Glomerular endothelial cell (primary cell): ENCODE results near the gene ZBED4. TPM values are rescaled to one million over a fixed set of nuclear protein-coding genes. Genes with fewer than 3 reads are reported as not detected.
"Not testable (repeated sequence)": the region's sequence is repeated elsewhere in the genome, so short reads cannot be mapped to it uniquely, and the experiment has no call there.

Experiments
- DNase-seq: peaks from one replicate; pipeline ENCODE4 v3.0.0-alpha.2; 2011; ENCODE audit warnings: low read depth, low spot score; ENCODE audit errors: extremely low read depth
- total RNA-seq: library from RNA; depleted of rRNA; stranded (reverse); fragments of >200 nt; gene quantifications from 2 replicates; pipeline ENCODE4 v1.2.3, GENCODE V29; 2015

ZBED4 gene
- total RNA-seq, 1 donor from 2014 or later = 25.9 TPM

DNA sequence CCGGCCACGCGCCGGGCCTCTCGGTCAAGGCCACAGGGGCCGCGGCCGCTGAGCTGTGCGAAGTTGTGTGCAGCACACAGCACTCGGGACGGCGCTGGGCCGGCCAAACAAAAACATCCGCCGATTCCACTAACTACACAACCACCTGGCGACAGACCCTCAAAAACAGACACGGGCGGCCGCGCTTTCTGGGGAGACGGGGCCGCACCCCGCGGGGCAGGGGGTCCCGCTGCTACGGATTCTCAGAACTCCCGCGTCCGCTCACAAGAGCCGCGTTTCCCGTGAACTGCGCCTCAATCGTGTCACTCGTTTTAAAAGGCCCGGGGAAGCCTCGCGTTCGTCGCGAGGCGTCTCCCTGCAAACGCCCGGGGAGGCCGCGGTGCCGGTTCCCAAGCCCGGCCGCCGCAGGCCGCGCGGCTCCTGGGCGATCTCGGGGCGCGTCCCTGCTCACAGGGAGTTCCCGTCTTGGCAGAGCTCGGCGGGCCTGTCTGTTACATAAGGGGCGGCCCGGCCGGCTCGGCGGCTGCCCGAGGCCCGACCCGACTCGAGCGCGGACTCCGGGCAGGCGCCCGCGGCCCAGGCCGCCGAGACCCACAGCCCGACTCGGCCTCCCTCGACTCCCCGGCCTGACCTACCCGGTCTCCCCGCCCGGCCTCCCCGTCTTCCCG is 26.9 kb upstream of the ZBED4 start:
- DNase-seq = no peak

DNA sequence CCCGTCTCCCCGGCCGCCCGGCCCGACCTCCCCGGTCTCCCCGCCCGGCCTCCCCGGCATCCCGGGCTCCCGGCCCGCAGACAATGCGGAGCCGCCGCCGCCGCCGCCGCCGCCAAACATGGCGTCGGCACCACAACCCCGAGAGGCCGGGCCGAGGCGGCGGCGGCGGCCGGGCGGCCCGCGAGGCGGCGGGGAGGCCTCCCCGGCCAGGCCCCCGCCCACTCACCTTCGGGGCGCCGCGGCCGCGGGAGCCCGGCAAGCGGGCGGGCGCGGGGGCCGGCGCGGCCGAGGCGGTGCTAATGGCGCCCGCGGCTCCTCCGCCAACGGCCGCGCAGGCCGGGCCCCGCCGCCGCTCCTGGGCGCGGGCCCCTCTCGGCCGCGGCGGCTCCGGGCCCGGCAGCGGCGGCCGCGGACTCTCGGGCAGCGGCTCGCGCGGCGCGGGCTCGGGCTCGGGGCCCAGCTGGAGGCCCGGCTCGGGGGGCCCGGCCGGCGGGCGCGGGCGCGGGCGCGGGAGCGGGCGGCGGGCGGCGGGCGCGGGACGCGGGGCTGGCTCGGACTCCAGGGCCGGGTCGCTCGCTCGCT is 26.3 kb upstream of the ZBED4 start:
- DNase-seq = no peak

DNA sequence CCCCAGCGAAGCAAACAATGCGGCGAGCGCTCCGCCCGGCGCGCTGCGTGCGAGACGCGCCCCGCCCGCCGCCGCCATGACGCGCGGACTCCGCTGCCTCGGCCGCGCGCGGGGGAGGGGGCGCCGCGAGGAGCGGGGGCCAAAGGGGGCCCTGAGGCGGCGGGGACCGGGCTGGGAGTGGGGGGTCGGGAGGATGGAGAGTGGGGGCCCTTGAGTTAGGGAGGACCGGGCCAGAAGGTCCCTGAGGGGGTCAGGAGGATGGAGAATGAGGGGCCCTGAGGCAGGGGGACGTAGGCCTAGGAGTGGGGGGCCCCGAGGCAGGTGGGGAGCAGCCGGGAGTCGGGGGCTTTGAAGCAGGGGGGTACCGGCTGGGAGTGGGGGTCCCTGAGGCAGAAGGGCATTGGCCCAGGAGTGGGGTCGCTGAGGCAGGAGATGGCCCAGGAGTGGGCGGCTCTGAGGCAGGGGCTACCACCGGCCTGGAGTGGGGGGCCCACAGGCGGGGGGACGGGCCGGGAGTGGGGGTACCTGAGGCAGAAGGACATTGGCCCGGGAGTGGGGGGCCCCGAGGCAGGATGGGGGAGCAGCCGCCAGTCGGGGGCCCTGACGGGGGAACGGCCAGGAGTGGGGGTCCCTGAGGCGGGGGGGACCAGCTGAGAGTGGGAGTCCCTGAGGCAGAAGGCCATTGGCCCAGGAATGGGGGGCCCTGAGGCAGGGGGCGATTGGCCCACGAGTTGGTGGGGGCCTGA is 25.6 kb upstream of the ZBED4 start, which contains the start of gene BRD1:
TSS of gene BRD1 (minus strand) at position 21 of the 746 bp plus-strand sequence. CDS start 3,556 bp downstream, outside the sequence.
- DNase-seq = no peak

DNA sequence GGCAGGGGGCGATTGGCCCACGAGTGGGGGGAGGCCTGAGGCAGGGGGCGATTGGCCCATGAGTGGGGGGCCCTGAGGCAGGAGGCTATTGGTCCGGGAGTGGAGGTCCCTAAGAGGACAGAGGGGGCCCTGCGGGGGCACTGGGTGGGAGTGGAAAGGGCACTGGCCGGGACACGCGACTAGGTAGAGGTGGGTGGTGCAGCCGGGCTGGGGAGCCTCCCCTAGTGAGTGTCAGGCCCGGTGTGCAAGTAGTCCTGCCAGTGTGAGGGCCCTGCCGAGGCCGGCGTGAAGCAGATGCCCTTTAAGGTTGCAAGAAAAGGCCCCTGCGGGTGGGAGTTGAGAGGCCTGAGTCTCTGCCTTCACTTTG is 25.1 kb upstream of the ZBED4 start:
- DNase-seq = no peak

DNA sequence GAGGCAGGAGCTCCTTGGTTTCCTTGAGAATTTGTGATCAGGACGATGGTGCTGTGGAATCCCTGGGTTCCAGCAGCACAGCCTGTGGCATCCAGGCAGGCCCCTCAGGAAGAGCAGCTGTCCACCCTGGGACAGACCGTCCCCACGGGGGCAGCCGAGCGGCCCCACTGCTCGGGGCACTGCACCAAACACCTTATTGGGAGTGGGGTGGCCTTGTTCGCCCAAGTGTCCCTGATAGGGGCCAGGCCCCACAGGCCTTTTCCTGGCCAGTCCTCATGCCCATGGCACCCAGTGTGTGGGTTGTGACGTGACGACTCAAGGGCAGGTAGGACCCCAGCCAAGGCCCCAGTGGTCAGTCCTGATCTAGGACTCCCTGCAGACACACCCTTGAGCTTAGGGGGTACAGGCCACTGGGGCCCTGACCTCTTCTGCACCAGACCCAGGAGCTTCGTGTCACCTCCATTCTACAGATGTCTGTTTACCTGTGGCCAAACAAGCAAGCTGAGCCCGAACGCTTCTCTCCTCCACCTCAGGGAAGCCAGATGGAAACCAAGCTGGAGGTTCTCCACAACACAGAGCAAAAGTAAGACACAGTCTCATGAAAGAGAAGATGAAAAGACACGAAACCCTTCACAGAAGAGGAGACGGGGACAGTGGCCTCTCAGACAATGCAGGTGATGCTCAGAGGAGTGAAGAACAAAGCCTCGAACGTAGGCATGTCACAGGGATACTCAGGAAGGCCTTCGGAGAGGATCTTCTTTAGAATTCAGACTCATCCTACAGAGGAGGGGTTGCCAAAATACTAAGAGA is 24.4 kb upstream of the ZBED4 start:
- no peak for DNase-seq

DNA sequence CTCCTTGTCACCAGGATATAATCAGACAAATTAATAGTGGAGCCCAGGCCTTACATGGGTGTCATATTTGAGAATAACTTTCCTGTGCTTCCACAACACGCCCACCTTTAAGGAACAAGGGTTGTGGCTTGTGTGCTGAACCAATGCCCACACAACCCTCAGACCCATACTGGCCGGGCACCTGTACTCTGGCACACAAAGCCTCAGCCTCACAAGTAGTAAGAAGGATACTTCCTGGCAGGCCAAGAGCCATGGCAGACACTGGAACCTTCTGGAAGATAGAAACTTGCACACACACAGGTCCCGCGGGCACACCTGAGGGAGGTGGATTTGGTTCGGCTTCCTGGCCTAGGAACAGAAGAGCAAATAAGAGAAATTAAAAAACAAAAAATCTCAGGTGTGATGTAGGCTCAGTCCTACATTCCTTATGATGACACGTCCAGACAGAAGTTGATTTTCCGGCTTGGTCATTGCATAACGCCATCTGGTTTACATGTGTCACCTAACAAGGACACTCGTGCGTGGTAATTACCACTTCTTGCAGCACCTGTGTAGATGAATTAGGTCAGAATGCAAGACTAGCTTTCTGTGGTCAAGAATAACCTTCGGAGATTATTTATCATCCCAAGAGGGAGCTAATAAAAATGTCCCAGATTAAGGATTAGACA is 20.2 kb upstream of the ZBED4 start:
- DNase-seq = no peak

DNA sequence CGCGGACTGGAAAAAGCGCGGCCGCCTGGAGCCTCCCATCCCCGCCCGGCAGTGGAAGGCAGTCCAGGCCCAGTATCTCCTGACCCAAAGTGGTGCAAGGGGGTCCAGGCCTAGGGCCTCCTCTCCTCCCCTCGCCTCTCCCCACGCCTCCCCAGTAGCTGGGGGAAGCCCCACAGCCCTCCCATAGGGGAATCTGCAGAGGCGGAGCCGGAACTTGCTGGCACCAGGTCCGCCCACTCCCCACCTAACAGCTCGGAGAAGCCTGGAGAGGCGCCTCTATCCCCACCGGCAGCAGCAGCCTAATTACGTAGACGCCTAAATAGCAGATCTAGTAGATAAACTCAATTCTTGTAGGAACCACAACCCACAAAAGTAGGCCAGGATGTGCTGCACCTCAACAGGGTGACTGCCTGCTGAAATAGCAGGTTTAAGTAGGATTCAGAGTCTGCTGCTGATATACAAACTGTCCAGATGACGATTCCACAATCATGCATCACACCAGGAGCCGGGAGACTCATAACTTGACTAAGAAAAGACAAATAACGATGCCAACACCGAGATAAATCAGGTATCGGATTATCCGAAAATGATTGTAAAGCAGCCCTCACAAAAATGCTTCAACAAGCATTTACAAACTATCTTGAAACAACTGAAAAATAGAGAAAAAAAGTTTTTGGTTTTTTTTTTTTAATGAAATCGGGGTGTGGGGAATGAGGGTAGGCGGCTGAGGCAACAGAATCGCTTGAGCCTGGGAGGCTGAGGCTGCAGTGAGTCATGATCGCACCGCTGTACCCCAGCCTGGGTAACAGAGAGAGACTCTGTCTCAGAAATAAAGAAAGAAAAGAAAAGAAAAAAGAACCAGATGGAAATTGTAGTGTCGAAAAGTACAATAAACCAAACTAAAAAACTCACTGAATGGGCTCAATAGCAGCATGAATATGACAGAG is 14.6 kb upstream of the ZBED4 start:
- no peak for DNase-seq

DNA sequence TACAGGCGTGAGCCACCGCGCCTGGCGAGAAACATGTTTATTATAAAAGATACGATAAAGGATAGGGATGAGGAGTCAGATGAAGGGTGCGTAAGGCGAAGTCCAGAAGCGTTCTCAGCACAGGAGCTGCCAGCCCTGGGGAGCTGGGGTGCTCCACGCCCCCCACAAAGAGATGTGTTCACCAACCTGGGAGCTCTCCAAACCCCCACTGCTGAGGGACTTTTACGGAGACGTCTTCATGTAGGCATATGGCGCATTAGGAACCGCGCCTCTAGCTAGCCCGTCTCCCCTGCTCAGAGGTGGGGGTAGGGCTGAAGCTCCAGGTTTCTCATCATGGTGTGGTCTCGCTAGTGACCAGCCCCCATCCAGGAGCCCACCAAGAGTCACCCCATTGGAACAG is 8.4 kb upstream of the ZBED4 start:
- DNase-seq = no peak

DNA sequence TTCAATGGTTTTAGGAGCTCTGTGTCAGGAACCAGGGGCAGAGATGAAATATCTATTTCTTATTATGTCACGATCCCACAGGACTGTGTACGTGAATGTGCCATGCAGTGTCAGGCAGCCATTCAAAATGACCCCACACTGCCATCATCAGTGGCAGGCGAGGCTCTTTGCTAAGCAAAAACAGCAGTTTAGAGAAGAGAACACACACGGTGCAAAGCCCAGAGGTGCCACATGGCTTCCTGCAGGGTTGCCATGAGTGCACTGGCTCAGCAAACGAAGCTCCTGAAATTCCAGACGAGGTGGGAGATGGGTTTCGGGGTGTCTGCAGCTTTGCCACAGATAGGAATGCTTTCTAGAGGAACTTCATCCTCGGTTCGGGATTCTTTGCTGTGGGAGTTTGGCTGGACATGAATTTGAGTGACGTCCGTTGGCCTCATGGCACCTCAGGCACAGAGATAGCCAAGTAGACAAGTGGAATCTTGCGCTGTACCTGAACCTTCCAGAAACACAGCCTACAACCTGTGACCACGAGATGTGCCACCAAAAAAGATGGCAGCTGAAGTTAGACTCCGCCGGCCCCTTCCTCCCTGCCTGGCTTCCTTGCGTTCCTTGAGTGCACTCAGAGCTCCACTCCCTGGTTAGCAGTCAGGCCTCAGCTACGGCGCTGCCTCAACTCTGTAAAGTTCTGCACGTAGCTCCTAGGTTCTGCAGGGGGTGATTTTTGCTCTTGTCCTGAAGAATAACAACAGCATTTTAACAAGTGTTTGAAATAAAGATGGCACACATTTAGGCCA is 7.8 kb upstream of the ZBED4 start:
- no peak for DNase-seq

DNA sequence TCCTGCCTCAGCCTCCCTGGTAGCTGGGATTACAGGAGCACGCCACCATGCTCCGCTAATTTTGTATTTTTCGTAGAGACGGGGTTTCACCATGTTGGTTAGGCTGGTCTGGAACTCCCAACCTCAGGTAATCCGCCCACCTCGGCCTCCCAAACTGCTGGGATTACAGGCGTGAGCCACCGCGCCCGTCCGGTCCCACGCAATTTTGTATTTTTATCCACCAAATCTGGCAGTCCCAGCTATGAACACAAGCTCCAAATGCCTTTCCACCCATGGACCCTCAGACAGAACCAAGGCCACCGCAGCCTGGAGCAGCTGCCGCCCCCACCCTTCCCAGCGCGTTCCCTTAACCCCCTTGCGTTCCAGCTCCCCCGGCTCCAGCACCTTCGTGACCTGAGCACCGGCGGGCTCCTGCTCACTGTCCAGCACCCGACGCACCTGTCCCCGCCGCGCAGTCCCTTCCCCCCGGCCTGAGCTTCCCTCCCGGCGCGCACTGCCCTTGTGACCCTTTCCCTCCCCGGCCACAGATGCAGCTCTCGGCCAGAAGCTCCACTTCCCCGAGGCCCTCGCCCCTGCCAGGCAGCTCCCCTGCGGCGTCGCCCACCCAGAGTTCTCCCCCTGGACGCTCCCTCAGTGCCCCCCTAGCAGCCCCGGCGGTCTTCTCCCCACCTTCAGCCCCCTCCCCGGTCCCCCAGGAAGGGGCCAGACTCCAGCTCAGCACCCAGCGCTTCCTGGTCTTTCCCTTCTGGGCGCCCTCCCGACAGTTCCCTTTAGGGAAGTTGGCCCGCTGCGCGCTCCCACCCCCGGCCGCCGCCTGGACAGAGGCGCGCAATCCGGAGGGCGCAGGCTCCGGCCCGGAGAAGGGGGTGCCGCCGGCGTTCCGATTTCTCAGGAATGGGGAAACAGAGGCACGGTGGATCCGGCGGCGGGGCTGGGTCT is 5.6 kb upstream of the ZBED4 start:
- no peak for DNase-seq

DNA sequence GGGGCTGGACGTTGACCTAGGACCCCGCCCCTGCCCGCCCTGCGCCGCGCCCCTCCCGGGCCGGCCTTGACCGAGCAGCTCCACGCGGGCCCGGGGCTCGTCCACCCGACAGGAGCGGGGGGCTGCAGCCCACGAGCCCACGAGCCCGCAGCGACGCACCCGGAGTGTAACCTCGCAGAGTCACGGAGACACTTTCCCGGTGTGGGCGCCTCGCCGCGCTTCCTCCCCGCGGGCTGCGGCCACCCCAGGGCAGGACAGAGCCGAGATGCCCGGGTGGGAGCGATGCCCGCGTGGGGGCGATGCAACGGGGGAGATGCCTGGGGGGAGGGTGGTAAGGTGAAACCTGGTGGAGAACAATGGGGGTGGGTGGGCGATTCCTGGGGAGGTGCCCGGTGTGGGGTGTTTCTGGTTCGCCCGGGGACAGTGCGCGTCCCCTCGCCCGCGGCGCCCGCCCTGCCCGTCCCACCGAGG is 4.9 kb upstream of the ZBED4 start:
- DNase-seq = no peak

DNA sequence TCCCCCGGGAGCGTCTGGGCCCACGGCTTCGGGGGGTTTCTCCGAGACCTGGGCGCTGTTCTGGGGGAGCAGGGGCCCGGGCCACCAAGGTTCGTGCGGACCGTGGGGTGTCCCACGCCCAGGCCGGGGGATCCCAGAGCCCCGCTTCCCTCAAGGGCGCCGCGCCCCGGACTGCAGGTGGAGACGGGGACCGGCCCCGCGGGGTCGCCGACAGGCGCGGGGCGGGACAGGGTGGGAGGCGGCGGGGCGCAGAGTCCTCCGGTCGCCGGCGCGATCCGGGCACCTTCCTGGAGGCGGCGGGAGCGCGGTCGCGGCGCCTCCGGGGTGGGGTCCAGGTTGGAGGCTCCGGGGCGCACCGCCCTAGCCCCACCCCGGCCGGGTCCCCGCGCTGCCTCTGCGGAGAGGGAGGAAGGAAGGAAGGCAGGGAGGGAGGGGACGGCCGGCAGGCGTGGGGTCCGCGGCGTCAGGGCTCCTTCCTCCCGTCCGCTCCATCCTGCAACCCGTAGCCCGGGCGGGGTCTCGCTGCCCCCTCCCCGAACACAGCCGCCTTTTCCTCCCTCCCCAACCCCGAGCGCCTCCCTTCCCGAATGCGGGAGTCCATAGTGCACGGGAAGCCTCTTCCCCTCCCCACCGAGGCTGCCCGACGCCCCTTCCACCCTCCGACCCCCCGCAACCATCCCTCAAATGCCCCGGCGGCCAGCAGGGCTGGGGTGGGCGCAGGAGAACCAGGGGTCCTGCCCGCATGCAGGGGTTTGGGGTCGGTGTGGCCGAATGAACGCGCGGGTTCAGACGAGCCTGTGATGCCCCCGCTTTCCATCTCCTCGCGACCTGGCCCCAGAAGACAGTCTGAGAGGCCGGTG is 4.3 kb upstream of the ZBED4 start:
- no peak for DNase-seq

DNA sequence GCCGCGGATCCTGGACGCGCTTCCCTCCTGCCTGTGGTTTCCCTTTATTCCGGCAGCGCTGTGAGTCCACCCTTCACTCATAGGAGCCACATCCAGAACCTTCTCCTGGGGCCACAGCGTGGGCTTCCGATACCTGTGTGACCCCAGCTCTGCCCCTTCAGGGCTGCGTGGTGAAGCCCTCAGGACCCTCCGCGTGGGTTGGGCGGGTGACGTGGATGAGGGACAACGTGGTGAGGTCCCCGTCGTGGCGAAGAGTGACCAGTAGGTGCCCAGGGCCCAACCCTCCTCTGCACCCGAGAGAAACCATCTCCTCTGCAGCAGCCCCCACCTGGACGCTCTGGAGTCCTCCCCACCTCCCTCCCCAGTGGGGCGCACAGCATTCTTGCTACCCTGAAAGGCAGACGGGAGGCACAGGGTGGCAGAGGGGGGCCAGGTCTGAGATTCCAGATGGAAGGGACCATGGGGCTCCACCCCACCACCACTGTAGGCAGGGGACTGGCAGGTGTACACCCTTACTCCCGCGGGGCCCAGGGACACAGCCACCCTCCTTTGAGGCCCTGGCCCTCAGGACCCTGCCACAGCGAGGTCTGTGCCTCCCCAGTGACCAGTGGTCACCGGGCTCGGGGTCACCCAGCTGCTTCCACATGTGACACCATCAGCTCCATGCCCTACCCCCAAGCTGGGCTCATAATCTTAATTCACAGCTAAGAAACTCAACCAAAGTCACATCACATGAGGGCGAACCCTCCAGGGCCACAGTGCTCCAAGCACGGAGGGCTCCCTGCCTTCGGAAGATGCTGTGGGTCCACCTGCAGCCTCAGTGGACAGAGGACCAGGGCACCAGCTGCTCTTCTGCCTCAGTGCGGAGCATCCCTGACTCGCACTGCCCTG is 3.4 kb upstream of the ZBED4 start:
- DNase-seq = no peak

DNA sequence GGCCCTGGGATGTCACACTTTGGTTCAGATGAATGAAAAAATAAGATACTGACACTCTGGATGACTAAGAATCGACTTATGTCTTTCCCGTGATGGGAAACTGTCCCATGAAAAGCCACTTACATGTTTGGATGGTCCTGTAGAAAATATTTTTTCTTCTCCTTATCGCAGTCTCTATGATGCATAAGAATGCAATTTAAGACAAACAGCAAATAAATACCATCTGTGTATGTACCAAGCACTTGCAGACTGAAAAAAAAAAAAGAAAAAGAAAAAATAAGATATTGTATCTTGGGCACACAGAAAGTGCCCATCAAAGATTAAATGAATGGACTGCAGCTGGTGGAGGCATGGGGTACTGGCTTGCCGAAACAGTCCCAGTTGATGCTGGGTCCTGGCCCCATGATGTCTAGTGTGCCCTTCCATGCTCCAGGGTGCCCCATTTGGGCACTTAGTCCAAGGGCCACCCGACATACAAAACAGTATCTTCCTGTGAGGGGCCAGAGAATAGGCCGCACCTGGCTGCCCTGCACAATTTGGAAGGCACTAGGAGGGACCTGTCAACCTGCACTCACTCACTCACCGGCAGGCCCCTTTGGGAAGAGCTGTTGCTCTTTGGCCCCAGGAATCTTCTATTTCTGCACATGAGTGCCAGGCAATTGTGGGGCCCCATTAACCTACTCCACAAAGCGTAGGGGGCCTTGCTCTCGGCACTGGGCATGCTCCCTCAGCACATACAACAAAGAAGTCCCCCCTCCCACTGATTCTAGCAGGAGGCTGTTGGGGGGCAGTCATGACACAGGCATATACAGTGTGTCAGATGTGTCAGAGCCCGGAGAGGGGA is 2.5 kb upstream of the ZBED4 start:
- DNase-seq = no peak

DNA sequence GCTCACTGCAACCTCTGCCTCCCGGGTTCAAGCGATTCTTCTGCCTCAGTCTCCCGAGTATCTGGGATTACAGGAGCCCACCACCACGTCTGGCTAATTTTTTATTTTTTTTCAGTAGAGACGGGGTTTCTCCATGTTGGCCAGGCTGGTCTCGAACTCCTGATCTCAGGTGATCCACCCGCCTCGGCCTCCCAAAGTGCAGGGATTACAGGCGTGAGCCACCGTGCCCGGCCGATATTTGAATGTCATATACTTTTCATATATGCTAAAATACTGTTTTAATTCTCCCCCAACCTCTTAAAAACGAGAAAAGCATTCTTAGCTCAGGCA is 1.1 kb upstream of the ZBED4 start:
- not testable (repeated sequence) for DNase-seq
